GM10847 (cell line): ENCODE data around the gene IP6K2.

Experiments
- POLR2A ChIP-seq: IDR thresholded peaks from 2 replicates; pipeline ENCODE4 v1.6.1; 2011; ENCODE audit not compliant: insufficient read length; ENCODE audit errors: extremely low read depth

The IP6K2 gene

GRCh38 chr3:48679411-48680391 is 37.3 kb downstream of the IP6K2 start:
- TF ChIP-seq POLR2A: no peak

GRCh38 chr3:48678566-48679380 is 38.2 kb downstream of the IP6K2 start:
- TF ChIP-seq POLR2A: no peak

- no peak for TF ChIP-seq POLR2A
Measured at GRCh38 chr3:48678056-48678455, 39.0 kb downstream of the IP6K2 start.

GRCh38 chr3:48674505-48674904 is 42.5 kb downstream of the IP6K2 start:
- TF ChIP-seq POLR2A: no peak

GRCh38 chr3:48672522-48672921 is 44.5 kb downstream of the IP6K2 start:
- TF ChIP-seq POLR2A: no peak

- no peak for TF ChIP-seq POLR2A
Measured at GRCh38 chr3:48664929-48665328, 52.1 kb downstream of the IP6K2 start.

- no peak for TF ChIP-seq POLR2A
Measured at GRCh38 chr3:48664313-48664644, 52.7 kb downstream of the IP6K2 start.

GRCh38 chr3:48663489-48664312 is 53.3 kb downstream of the IP6K2 start:
- peak; percentile 38 for TF ChIP-seq POLR2A

GRCh38 chr3:48662753-48663488 is 54.1 kb downstream of the IP6K2 start, which contains the start of gene CELSR3:
Gene CELSR3, minus strand, starts transcription at chr3:48662886. Its CDS starts 252 bp downstream, at chr3:48662634.
- TF ChIP-seq POLR2A: no peak

- no peak for TF ChIP-seq POLR2A
Measured at GRCh38 chr3:48662145-48662752, 54.8 kb downstream of the IP6K2 start.

GRCh38 chr3:48661501-48662144 is 55.4 kb downstream of the IP6K2 start:
- TF ChIP-seq POLR2A: no peak

GRCh38 chr3:48660800-48661400 is 56.1 kb downstream of the IP6K2 start:
- TF ChIP-seq POLR2A: no peak

- no peak for TF ChIP-seq POLR2A
Measured at GRCh38 chr3:48656841-48657281, 60.2 kb downstream of the IP6K2 start.
